Mucosa of descending colon (tissue), 3 donors: ENCODE results near the gene TFIP11. TPM values are rescaled to one million over a fixed set of nuclear protein-coding genes. Genes with fewer than 3 reads are reported as not detected.

Source experiments
- ATAC-seq: fragments of 200-7000 bp; cut with Tn5 transposase; one replicate; pipeline ENCODE4 v1.9.1; 2020; ENCODE audit warnings: mild to moderate bottlenecking, moderate library complexity
- DNase-seq, 3 donors: peaks; one replicate each; pipeline ENCODE4 v3.0.0-alpha.2; 2020
- H3K36me3 ChIP-seq: fragments of 200-600 bp; one replicate; pipeline ENCODE4 v1.8.0; 2021; ENCODE audit warnings: low read depth, mild to moderate bottlenecking
- H3K4me1 ChIP-seq: fragments of 200-600 bp; one replicate; pipeline ENCODE4 v1.8.0; 2021; ENCODE audit warnings: low read depth, mild to moderate bottlenecking
- H3K4me3 ChIP-seq: fragments of 200-600 bp; one replicate; pipeline ENCODE4 v1.8.0; 2021; ENCODE audit warnings: mild to moderate bottlenecking
- H3K9me3 ChIP-seq: fragments of 200-600 bp; one replicate; pipeline ENCODE4 v1.8.0; 2021; ENCODE audit warnings: mild to moderate bottlenecking
- intact Hi-C, 2 donors: fragments of 100-400 bp; cut with DNase I in 1 of 2; cut with micrococcal nuclease in 1 of 2; formaldehyde crosslinking; loops; one replicate each; pipeline versions ENCODE4 v1.11.0 to v1.11.1; 2022; cut with DNase I, micrococcal nuclease
- total RNA-seq, 3 donors: library from RNA; stranded (reverse); fragmentation: NEBNext Ultra II Directional in 2 of 3; extraction: Animal tissue kit (Norgen Biotek cat#: 25700) in 2 of 3; gene quantifications; one replicate each; pipeline versions ENCODE4 v1.2.1 to v1.2.4, GENCODE V29; 2021 to 2023
- TF ChIP-seq, protein P1 (sequence below): fragments of 200-600 bp; IDR thresholded peaks from one replicate; pipeline ENCODE4 v1.8.0; 2022; ENCODE audit warnings: antibody characterized with exemption, mild to moderate bottlenecking
- donor health status: DM: no; HTN: no; CAD: no; lungs with moderate emphysema.
- donor health status: DM: no; HTN: no; CAD: no.
- donor health status: DM: no; HTN: yes; CAD: no.

TFIP11 gene
- total RNA-seq, 3 donors from 2014 or later = 26.2 to 39.1 (median 34.6) TPM

DNA sequence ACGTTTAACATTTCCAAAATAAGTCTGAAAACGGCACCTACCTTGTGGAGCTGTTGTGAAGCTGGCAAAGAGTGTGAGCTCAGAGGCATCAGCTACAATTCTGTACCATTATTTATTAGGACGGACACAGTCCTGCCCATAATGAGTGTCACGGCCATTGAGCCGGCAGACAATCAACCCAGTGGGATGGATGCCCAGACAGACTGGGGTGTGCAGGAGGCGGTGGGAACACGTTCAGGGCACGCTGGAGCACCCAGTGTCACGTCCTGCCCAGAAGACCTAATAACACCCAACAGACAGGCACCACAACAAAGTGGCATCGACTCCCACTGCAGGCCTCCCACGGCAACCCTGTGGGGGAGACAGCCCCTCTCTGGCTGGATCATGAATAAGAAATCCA is 43.2 kb upstream of the TFIP11 start:
- no peak for DNase-seq
- intact Hi-C loops = no loop called here
- H3K4me1 ChIP-seq = no peaks in the 10 kb centered on the region
- no peak overlapping the region for H3K4me3 ChIP-seq
- H3K36me3 ChIP-seq = no peaks in the 10 kb centered on the region
- ATAC-seq = no peak
- TF ChIP-seq, protein P1, sequence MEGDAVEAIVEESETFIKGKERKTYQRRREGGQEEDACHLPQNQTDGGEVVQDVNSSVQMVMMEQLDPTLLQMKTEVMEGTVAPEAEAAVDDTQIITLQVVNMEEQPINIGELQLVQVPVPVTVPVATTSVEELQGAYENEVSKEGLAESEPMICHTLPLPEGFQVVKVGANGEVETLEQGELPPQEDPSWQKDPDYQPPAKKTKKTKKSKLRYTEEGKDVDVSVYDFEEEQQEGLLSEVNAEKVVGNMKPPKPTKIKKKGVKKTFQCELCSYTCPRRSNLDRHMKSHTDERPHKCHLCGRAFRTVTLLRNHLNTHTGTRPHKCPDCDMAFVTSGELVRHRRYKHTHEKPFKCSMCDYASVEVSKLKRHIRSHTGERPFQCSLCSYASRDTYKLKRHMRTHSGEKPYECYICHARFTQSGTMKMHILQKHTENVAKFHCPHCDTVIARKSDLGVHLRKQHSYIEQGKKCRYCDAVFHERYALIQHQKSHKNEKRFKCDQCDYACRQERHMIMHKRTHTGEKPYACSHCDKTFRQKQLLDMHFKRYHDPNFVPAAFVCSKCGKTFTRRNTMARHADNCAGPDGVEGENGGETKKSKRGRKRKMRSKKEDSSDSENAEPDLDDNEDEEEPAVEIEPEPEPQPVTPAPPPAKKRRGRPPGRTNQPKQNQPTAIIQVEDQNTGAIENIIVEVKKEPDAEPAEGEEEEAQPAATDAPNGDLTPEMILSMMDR = no peak
- H3K9me3 ChIP-seq = no peaks in the 10 kb centered on the region

DNA sequence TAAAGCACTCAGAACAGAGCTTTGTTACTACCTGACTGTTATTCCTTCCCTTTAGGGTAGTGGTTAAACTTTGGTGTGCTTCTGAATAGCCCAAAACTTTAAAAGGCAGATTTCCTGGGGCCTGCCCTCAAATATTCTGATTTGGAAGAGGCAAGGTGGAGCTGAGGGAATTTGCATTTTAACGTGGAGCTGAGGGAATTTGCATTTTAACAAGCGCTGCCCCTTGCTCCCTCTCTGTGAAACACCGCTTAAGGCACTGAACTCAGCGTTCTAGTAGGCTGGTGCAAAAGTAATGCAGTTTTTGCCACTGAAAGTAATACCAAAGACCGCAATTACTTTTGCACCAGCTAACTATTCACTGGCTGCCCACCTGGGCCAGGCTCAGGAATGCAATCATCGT is 42.7 kb upstream of the TFIP11 start:
- no peaks in the 10 kb centered on the region for H3K4me1 ChIP-seq
- intact Hi-C loops = no loop called here

DNA sequence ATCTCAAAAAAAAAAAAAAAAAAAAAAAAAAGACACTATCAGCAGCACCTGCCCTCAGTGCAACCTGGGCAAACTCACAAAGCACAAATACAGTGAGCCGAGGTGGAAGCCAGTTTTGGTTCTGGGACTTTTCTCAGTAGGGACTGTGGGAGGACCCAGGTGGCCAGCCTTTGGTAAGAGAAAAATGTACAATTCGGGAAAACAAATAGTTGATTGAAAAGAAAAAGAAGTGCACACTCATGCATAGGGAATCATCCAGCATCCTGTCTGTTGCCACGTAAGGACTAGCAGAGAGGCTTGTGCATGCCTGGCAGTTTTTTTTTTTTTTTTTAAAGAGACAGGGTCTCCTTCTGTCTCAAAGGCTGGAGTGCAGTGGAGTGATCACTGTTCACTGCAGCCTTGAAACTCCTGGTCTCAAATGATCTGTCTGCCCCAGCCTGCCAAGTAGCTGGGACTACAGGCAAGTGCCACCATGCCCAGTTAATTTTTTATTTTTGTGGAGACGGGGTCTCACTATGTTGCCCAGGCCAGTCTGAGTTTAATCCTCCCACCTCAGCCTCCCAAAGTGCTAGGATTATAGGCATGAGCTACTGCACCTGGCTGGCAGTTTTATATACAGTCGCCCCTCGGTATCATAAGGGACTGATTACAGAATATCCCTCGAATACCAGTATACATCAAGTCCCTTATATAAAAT is 40.9 kb upstream of the TFIP11 start:
- TF ChIP-seq, protein P1 = no peak
- no peak overlapping the region for H3K4me3 ChIP-seq
- intact Hi-C loops = no loop called here
- no peak for ATAC-seq
- DNase-seq = no peak
- H3K9me3 ChIP-seq = no peaks in the 10 kb centered on the region
- H3K36me3 ChIP-seq = no peaks in the 10 kb centered on the region
- H3K4me1 ChIP-seq = no peaks in the 10 kb centered on the region

More for the DNA sequence above, 42.7 kb upstream of the TFIP11 start:
- ATAC-seq = no peak
- no peak overlapping the region for H3K4me3 ChIP-seq
- H3K36me3 ChIP-seq = no peaks in the 10 kb centered on the region
- TF ChIP-seq, protein P1 = no peak
- H3K9me3 ChIP-seq = no peaks in the 10 kb centered on the region
- no peak for DNase-seq

DNA sequence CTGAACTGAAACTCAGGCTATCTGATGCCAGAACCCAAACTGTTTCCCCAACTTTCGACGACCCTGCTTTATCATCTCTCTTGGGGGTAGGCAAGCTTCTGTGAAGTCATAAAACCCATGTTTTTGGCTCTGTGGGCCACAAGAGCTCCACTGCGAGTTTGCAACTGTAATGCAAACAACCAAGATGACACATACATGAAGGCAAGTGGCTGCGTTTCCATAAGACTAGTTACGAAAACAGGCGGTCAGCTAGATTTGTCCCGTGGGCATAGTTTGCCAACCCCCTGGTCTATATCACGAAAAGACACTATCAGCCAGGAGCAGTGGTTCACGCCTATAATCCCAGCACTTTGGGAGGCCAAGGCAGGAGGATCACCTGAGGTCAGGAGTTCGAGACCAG is 40.2 kb upstream of the TFIP11 start:
- intact Hi-C loops = no loop called here
- no peaks in the 10 kb centered on the region for H3K9me3 ChIP-seq
- TF ChIP-seq, protein P1 = no peak
- H3K4me1 ChIP-seq = no peaks in the 10 kb centered on the region
- no peak for DNase-seq
- ATAC-seq = no peak
- no peaks in the 10 kb centered on the region for H3K36me3 ChIP-seq
- no peak overlapping the region for H3K4me3 ChIP-seq

DNA sequence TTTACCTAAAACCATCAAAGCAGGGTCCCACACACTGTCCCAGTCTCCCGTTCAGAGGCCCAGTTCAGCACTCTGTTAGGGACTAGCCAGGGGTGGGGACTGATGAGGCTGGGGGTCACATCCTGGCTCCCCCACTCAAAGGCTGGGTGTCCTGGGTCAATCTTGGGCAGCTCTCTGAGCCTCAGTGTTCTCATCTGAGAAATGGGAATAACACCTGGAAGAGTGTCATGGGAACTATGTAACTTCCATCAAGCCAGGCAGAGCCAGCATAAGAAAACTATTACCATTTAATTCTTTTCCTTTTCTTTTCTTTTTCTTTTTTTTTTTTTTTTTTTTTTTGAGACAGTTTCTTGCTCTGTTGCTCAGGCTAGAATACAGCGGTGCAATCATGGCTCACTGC is 39.3 kb upstream of the TFIP11 start:
- H3K4me1 ChIP-seq = no peaks in the 10 kb centered on the region
- DNase-seq (no peak), ATAC-seq (no peak)
- H3K9me3 ChIP-seq = no peaks in the 10 kb centered on the region
- no peak overlapping the region for H3K4me3 ChIP-seq
- TF ChIP-seq, protein P1 = no peak
- H3K36me3 ChIP-seq = no peaks in the 10 kb centered on the region
- intact Hi-C loops = no loop called here
